MCF 10A (cell line): ENCODE data around the gene CCDC34. TPM values are rescaled to one million over a fixed set of nuclear protein-coding genes. Genes with fewer than 3 reads are reported as not detected.

Source experiments
- BruUV-seq: library from RNA; stranded (reverse); fragments of 400-500 nt; replicated peaks from 2 replicates; lab custom pipeline; 2021; lab: Mats Ljungman, UMichigan
- CTCF ChIA-PET: fragments of 300-600 bp; sonication (Branson Sonifier 250); formaldehyde crosslinking; extraction: SDS; loops from one replicate; lab custom pipeline; 2021; ENCODE audit warnings: antibody characterized with exemption, inconsistent platforms; lab: Yijun Ruan, JAX
- POLR2A ChIA-PET: fragments of 300-600, 350-650 bp; sonication (Branson Sonifier 250); formaldehyde crosslinking; extraction: SDS; loops from one replicate; lab custom pipeline; 2020; ENCODE audit warnings: antibody characterized with exemption, inconsistent platforms; lab: Yijun Ruan, JAX
- DNase-seq: peaks from one replicate; pipeline ENCODE4 v3.0.0-alpha.2; 2018; ENCODE audit not compliant: unreplicated experiment
- H3K27ac Mint-ChIP-seq: one replicate; pipeline ENCODE4 v1.8.0; 2022; ENCODE audit warnings: mild to moderate bottlenecking, low read depth, mixed read lengths; ENCODE audit not compliant: unreplicated experiment
- H3K27me3 Mint-ChIP-seq: one replicate; pipeline ENCODE4 v1.8.0; 2022; ENCODE audit warnings: mixed read lengths; ENCODE audit not compliant: insufficient read depth, unreplicated experiment
- H3K36me3 Mint-ChIP-seq: one replicate; pipeline ENCODE4 v1.8.0; 2022; ENCODE audit warnings: mild to moderate bottlenecking, moderate library complexity, mixed read lengths; ENCODE audit not compliant: insufficient read depth, unreplicated experiment
- H3K4me1 Mint-ChIP-seq: one replicate; pipeline ENCODE4 v1.8.0; 2022; ENCODE audit warnings: mixed read lengths; ENCODE audit not compliant: insufficient read depth, unreplicated experiment
- H3K4me3 Mint-ChIP-seq: one replicate; pipeline ENCODE4 v1.8.0; 2022; ENCODE audit warnings: mild to moderate bottlenecking, moderate library complexity, mixed read lengths; ENCODE audit not compliant: unreplicated experiment
- H3K9me3 Mint-ChIP-seq: one replicate; pipeline ENCODE4 v1.8.0; 2022; ENCODE audit warnings: mixed read lengths; ENCODE audit not compliant: unreplicated experiment
- intact Hi-C: fragments of 100-400 bp; cut with micrococcal nuclease; formaldehyde crosslinking; loops from 2 replicates; pipeline ENCODE4 v1.14.1; 2022
- total RNA-seq: library from RNA; stranded (reverse); gene quantifications from 2 replicates; pipeline ENCODE4 v1.2.3, GENCODE V29; 2022
- TF ChIP-seq, protein P1 (sequence below): fragments of 200-600 bp; IDR thresholded peaks from one replicate; pipeline ENCODE4 v1.8.0; 2022; ENCODE audit warnings: antibody characterized with exemption, mild to moderate bottlenecking; ENCODE audit not compliant: unreplicated experiment

The CCDC34 gene
- total RNA-seq, 1 experiment from 2014 or later, result 11.1 TPM

- Mint-ChIP-seq H3K36me3 (peaks cover 22% of the 10 kb centered on the region), H3K27me3 (no peaks in the 10 kb centered on the region), H3K4me3 (no peak overlapping the region), H3K9me3 (no peaks in the 10 kb centered on the region), H3K4me1 (peaks cover 10% of the 10 kb centered on the region), H3K27ac (peak overlapping the region; percentile 71)
- ChIA-PET POLR2A (interaction anchor here (1.0 to 3.0 kb wide), 3 partner anchors 10 to 79 kb away, joined by 3 to 16 read pairs (median 4); no protein-coding TSS in a partner anchor), CTCF (interaction anchor here (0.6 kb wide), 1 partner anchor 29 kb away, joined by 3 read pairs; no protein-coding TSS in a partner anchor)
- no TSS peak for BruUV-seq
- TF ChIP-seq, protein P1, sequence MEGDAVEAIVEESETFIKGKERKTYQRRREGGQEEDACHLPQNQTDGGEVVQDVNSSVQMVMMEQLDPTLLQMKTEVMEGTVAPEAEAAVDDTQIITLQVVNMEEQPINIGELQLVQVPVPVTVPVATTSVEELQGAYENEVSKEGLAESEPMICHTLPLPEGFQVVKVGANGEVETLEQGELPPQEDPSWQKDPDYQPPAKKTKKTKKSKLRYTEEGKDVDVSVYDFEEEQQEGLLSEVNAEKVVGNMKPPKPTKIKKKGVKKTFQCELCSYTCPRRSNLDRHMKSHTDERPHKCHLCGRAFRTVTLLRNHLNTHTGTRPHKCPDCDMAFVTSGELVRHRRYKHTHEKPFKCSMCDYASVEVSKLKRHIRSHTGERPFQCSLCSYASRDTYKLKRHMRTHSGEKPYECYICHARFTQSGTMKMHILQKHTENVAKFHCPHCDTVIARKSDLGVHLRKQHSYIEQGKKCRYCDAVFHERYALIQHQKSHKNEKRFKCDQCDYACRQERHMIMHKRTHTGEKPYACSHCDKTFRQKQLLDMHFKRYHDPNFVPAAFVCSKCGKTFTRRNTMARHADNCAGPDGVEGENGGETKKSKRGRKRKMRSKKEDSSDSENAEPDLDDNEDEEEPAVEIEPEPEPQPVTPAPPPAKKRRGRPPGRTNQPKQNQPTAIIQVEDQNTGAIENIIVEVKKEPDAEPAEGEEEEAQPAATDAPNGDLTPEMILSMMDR, result no peak
- DNase-seq, result no peak
- intact Hi-C loops, result no loop called here
Measured at GRCh38 chr11:27386181-27386845, 23.3 kb upstream of the CCDC34 start.

- peak; percentile 46 for DNase-seq
- CTCF ChIA-PET, result interaction anchor here (0.6 to 1.8 kb wide), 7 partner anchors 10 to 202 kb away, joined by 3 to 8 read pairs (median 4); no protein-coding TSS in a partner anchor
Measured at GRCh38 chr11:27385245-27385644, 22.2 kb upstream of the CCDC34 start.

GRCh38 chr11:27384227-27384626 lies 21.2 kb upstream of the CCDC34 start:
- Mint-ChIP-seq H3K9me3 (no peaks in the 10 kb centered on the region), H3K27ac (peak overlapping the region; percentile 75), H3K27me3 (no peaks in the 10 kb centered on the region), H3K4me3 (no peak overlapping the region), H3K36me3 (peaks cover 25% of the 10 kb centered on the region), H3K4me1 (peaks cover 9% of the 10 kb centered on the region)
- BruUV-seq, result no TSS peak
- TF ChIP-seq, protein P1, result no peak
- intact Hi-C loops, result loop anchor here (2.0 kb wide), 1 partner anchor 87 kb away; no protein-coding TSS in a partner anchor
- no peak for DNase-seq
- ChIA-PET POLR2A (interaction anchor here (0.6 to 3.0 kb wide), 11 partner anchors 11 to 102 kb away, joined by 3 to 16 read pairs (median 4); partner anchors contain the start of gene LGR4), CTCF (interaction anchor here (0.7 to 2.0 kb wide), 7 partner anchors 11 to 115 kb away, joined by 3 to 12 read pairs (median 5); no protein-coding TSS in a partner anchor)

More at GRCh38 chr11:27385245-27385644, 22.2 kb upstream of the CCDC34 start:
- no peaks in the 10 kb centered on the region for H3K9me3 Mint-ChIP-seq
- intact Hi-C loops, result loop anchor here (2.0 kb wide), 1 partner anchor 86 kb away; no protein-coding TSS in a partner anchor
- no peaks in the 10 kb centered on the region for H3K27me3 Mint-ChIP-seq
- peaks cover 25% of the 10 kb centered on the region for H3K36me3 Mint-ChIP-seq
- POLR2A ChIA-PET, result interaction anchor here (1.0 to 3.0 kb wide), 15 partner anchors 8 to 101 kb away, joined by 3 to 16 read pairs (median 3); partner anchors contain the start of genes CCDC34 and LGR4
- TF ChIP-seq, protein P1, result no peak
- H3K27ac Mint-ChIP-seq, result peak overlapping the region; percentile 75
- H3K4me3 Mint-ChIP-seq, result peak overlapping the region; percentile 38
- BruUV-seq, result no TSS peak
- peaks cover 9% of the 10 kb centered on the region for H3K4me1 Mint-ChIP-seq

DNA sequence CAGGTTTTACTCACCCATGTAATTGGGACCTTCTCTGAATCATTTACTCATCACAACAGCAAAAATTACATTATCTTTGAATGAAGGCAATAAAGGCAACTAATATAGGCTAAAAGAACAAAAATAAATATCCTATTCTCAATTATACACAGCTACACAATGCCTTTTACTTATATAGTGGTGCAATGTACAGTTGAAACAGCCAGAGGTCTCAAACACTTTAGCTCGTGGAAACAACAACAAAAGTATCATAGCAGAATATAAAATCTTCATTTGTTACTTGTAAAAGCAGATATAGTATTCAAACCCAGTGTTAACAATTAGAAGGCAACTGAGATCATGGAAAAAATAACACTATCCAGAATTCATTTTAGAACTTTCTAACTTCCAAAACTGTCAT lies 20.6 kb upstream of the CCDC34 start:
- CTCF ChIA-PET, result interaction anchor here (0.7 to 2.0 kb wide), 5 partner anchors 23 to 115 kb away, joined by 3 to 12 read pairs (median 5); no protein-coding TSS in a partner anchor
- H3K27me3 Mint-ChIP-seq, result no peaks in the 10 kb centered on the region
- no peaks in the 10 kb centered on the region for H3K9me3 Mint-ChIP-seq
- peaks cover 25% of the 10 kb centered on the region for H3K36me3 Mint-ChIP-seq
- BruUV-seq, result no TSS peak
- DNase-seq, result no peak
- no peak overlapping the region for H3K27ac Mint-ChIP-seq
- peaks cover 9% of the 10 kb centered on the region for H3K4me1 Mint-ChIP-seq
- H3K4me3 Mint-ChIP-seq, result no peak overlapping the region
- intact Hi-C loops, result loop anchor here (2.0 kb wide), 1 partner anchor 87 kb away; no protein-coding TSS in a partner anchor
- POLR2A ChIA-PET, result interaction anchor here (0.6 to 2.5 kb wide), 9 partner anchors 8 to 102 kb away, joined by 3 to 15 read pairs (median 3); partner anchors contain the start of gene LGR4
- TF ChIP-seq, protein P1, result no peak
